Aorta (tissue), 5 donors: ENCODE results near the gene MIA3. TPM values are rescaled to one million over a fixed set of nuclear protein-coding genes. Genes with fewer than 3 reads are reported as not detected.

Experiments used
- ATAC-seq: fragments of 200-7000 bp; cut with Tn5 transposase; one replicate; pipeline ENCODE4 v1.9.1; 2022; ENCODE audit warnings: moderate library complexity; ENCODE audit not compliant: low FRiP score
- DNase-seq, 2 donors: peaks; one replicate each; pipeline ENCODE4 v3.0.0-alpha.2; 2020
- H3K27ac ChIP-seq, 2 donors: one replicate each; pipeline ENCODE4 v1.5.1; 2013; ENCODE audit warnings: low read length in 2 of 2, mild to moderate bottlenecking in 2 of 2, moderate library complexity in 2 of 2, control low read depth in 1 of 2, inconsistent platforms in 1 of 2, low read depth in 1 of 2
- H3K27me3 ChIP-seq, 2 donors: one replicate each; pipeline ENCODE4 v1.6.1; 2013; ENCODE audit warnings: control low read depth in 1 of 2, low read length in 1 of 2, mild to moderate bottlenecking in 1 of 2, moderate library complexity in 1 of 2; ENCODE audit not compliant: insufficient read depth in 2 of 2, control insufficient read depth in 1 of 2
- H3K36me3 ChIP-seq, 2 donors: one replicate each; pipeline ENCODE4 v1.6.1; 2013; ENCODE audit warnings: control low read depth in 1 of 2, low read length in 1 of 2, mild to moderate bottlenecking in 1 of 2; ENCODE audit not compliant: insufficient read depth in 2 of 2, control insufficient read depth in 1 of 2
- H3K4me1 ChIP-seq, 2 donors: one replicate each; pipeline ENCODE4 v1.6.1; 2013; ENCODE audit warnings: low read length in 2 of 2, control low read depth in 1 of 2, mild to moderate bottlenecking in 1 of 2, moderate library complexity in 1 of 2; ENCODE audit not compliant: insufficient read depth in 2 of 2, control insufficient read depth in 1 of 2
- H3K4me3 ChIP-seq, 2 donors: one replicate each; pipeline ENCODE4 v1.5.1; 2013; ENCODE audit warnings: low read length in 2 of 2, control low read depth in 1 of 2, mild to moderate bottlenecking in 1 of 2
- H3K9me3 ChIP-seq: one replicate; pipeline ENCODE4 v1.6.1; 2013; ENCODE audit warnings: mild to moderate bottlenecking, low read length; ENCODE audit not compliant: control insufficient read depth
- WGBS, 2 donors: extraction: QIAGEN DNeasy Blood & Tissue Kit; methylation state at CpG; one replicate each; pipeline ENCODE4 v1.1.7; 2013; 5-methylcytosine and 5-hydroxymethylcytosine counted together
- intact Hi-C, 2 donors: fragments of 100-400 bp; cut with DNase I; formaldehyde crosslinking; loops; one replicate each; pipeline versions ENCODE4 v1.14.2 to v1.15.0; 2022
- polyA plus RNA-seq, 2 donors: library from polyadenylated mRNA; stranded (reverse); fragments of 200-250 nt; gene quantifications; one replicate each; pipeline ENCODE4 v1.2.3, GENCODE V29; 2013
- total RNA-seq, 2 donors: library from RNA; stranded (reverse); fragmentation: NEBNext Ultra II Directional; extraction: Animal tissue kit (Norgen Biotek cat#: 25700); gene quantifications; one replicate each; pipeline ENCODE4 v1.2.1, GENCODE V29; 2021
- donor health status: healthy with polysubstance abuse.
- donor health status: Bipolar disorder and iron deficiency.
- donor health status: DM: no; HTN: no; CAD: no.
- donor health status: DM: no; HTN: no; CAD: no.
- donor health status: DM: yes; HTN: yes; CAD: no.

MIA3 gene
- total and polyA plus RNA-seq, 4 donors: 15.7 to 67.4 (median 49.5) TPM

GRCh38 chr1:222697826-222698225 lies 79.9 kb downstream of the MIA3 start:
- Histone ChIP-seq H3K4me1 (no peaks in the 10 kb centered on the region), H3K27me3 (no peaks in the 10 kb centered on the region), H3K4me3 (no peak overlapping the region), H3K36me3 (no peaks in the 10 kb centered on the region), H3K9me3 (no peaks in the 10 kb centered on the region), H3K27ac (no peak overlapping the region)
- ATAC-seq (no peak), DNase-seq (no peak)
- 36 to 43% methylated on average over 2 of the region's 2 CpGs for WGBS, 2 donors
- intact Hi-C loops: no loop called here

- Histone ChIP-seq H3K27ac (no peak overlapping the region), H3K27me3 (no peaks in the 10 kb centered on the region), H3K4me3 (no peak overlapping the region), H3K36me3 (no peaks in the 10 kb centered on the region), H3K9me3 (no peaks in the 10 kb centered on the region), H3K4me1 (no peaks in the 10 kb centered on the region)
- WGBS, 2 donors: 90 to 92% methylated on average over 4 of the region's 4 CpGs
- intact Hi-C loops: no loop called here
- no peak for DNase-seq
- ATAC-seq: no peak
Observed at GRCh38 chr1:222702210-222702609, 84.3 kb downstream of the MIA3 start.

GRCh38 chr1:222704260-222704659 lies 86.4 kb downstream of the MIA3 start:
- intact Hi-C loops: no loop called here
- DNase-seq (no peak), ATAC-seq (no peak)
- no peak overlapping the region for H3K4me3 ChIP-seq
- WGBS, 2 donors: 88 to 93% methylated on average over 1 of the region's 1 CpG
- H3K4me1 ChIP-seq: no peaks in the 10 kb centered on the region
- no peaks in the 10 kb centered on the region for H3K36me3 ChIP-seq
- no peak overlapping the region for H3K27ac ChIP-seq
- no peaks in the 10 kb centered on the region for H3K9me3 ChIP-seq
- no peaks in the 10 kb centered on the region for H3K27me3 ChIP-seq

GRCh38 chr1:222706815-222707214 lies 88.9 kb downstream of the MIA3 start:
- Histone ChIP-seq H3K27me3 (no peaks in the 10 kb centered on the region), H3K36me3 (no peaks in the 10 kb centered on the region), H3K4me3 (no peak overlapping the region), H3K9me3 (no peaks in the 10 kb centered on the region), H3K4me1 (no peaks in the 10 kb centered on the region), H3K27ac (no peak overlapping the region)
- ATAC-seq: no peak
- intact Hi-C loops: no loop called here
- DNase-seq: no peak
- 73% methylated on average over 4 of the region's 4 CpGs for WGBS, 2 donors

- ATAC-seq (no peak), DNase-seq (no peak)
- WGBS, 2 donors: 88% methylated on average over 5 of the region's 5 CpGs
- intact Hi-C loops: loop anchor here (10.0 kb wide), 2 partner anchors 65 to 245 kb away; no protein-coding TSS in a partner anchor
- Histone ChIP-seq H3K36me3 (no peaks in the 10 kb centered on the region), H3K4me3 (no peak overlapping the region), H3K9me3 (no peaks in the 10 kb centered on the region), H3K27ac (no peak overlapping the region), H3K4me1 (no peaks in the 10 kb centered on the region), H3K27me3 (no peaks in the 10 kb centered on the region)
Observed at GRCh38 chr1:222709700-222710153, 91.8 kb downstream of the MIA3 start.

- intact Hi-C loops: loop anchor here (10.0 kb wide), 2 partner anchors 67 to 247 kb away; no protein-coding TSS in a partner anchor
- Histone ChIP-seq H3K36me3 (no peaks in the 10 kb centered on the region), H3K27ac (peak overlapping the region; percentile 58 to 90), H3K27me3 (no peaks in the 10 kb centered on the region), H3K9me3 (no peaks in the 10 kb centered on the region), H3K4me1 (no peaks in the 10 kb centered on the region), H3K4me3 (peak overlapping the region; percentile 77 to 87)
- ATAC-seq (peak; percentile 67), DNase-seq (peak; percentile 73 to 85)
- WGBS, 2 donors: 0% methylated on average over 34 to 42 of the region's 42 CpGs
Observed at GRCh38 chr1:222711319-222712252, 93.7 kb downstream of the MIA3 start.

GRCh38 chr1:222712253-222713090 lies 94.6 kb downstream of the MIA3 start, which contains the start of the genes AIDA and BROX:
AIDA (minus strand) TSS chr1:222712491; CDS start chr1:222712317, 174 bp downstream.
BROX (plus strand) TSS chr1:222712564; CDS start chr1:222715700, 3,136 bp downstream.
- peak; percentile 98 for ATAC-seq

More at GRCh38 chr1:222712253-222713090, 94.6 kb downstream of the MIA3 start, which contains the start of the genes AIDA and BROX:
- WGBS, 2 donors: 2% methylated on average over 48 to 56 of the region's 62 CpGs
- H3K9me3 ChIP-seq: no peaks in the 10 kb centered on the region
- H3K4me3 ChIP-seq: peak within 1 kb of the TSS; percentile 95
- peak within 1 kb of the TSS; percentile 58 to 97 for H3K27ac ChIP-seq
- DNase-seq: peak; percentile 97 to 99
- intact Hi-C loops: loop anchor here (10.0 kb wide), 2 partner anchors 68 to 248 kb away; no protein-coding TSS in a partner anchor
- H3K36me3 ChIP-seq: no peaks in the 10 kb centered on the region
- H3K27me3 ChIP-seq: no peaks in the 10 kb centered on the region
- no peaks in the 10 kb centered on the region for H3K4me1 ChIP-seq
